ENCODE results near the gene NUDT16L1. TPM values are rescaled to one million over a fixed set of nuclear protein-coding genes. Genes with fewer than 3 reads are reported as not detected.

The NUDT16L1 gene
- polyA plus RNA-seq, 3 donors, result 40.0 to 62.7 (median 41.1) TPM

GRCh38 chr16:4700997-4701743 lies 7.8 kb downstream of the NUDT16L1 start:
- Mint-ChIP-seq H3K4me3 (no peak overlapping the region), H3K27me3 (ENCODE audit: low read depth in 3 of 3) (peaks cover 0 to 2% (median 0%) of the 10 kb centered on the region in 3 donors), H3K36me3 (peaks cover 41 to 85% of the 10 kb centered on the region in 2 donors), H3K4me1 (no peaks in the 10 kb centered on the region), H3K27ac (peak overlapping the region in 1 of 7 donors; percentile 18), H3K9me3 (no peaks in the 10 kb centered on the region)
- WGBS (ENCODE audit: insufficient coverage), result 90% methylated on average over 26 of the region's 33 CpGs
- Histone ChIP-seq H3K4me1 (ENCODE audit: control insufficient read depth in 1 of 2, insufficient read depth in 2 of 2, low read length in 2 of 2) (no peaks in the 10 kb centered on the region), H3K9ac (ENCODE audit: insufficient read depth, low read length, poor library complexity, severe bottlenecking) (no peak overlapping the region), H3K36me3 (replicated peaks in 1 of 2; ENCODE audit: control insufficient read depth in 1 of 2, insufficient read depth in 2 of 2, low read length in 2 of 2) (peaks cover 60 to 85% of the 10 kb centered on the region in 2 donors), H3K9me3 (replicated peaks in 1 of 2; ENCODE audit: control insufficient read depth in 1 of 2, insufficient read depth in 1 of 2, low read length in 2 of 2) (no peaks in the 10 kb centered on the region), H4K20me1 (ENCODE audit: insufficient read depth, low read length) (peaks cover under 1% of the 10 kb centered on the region), H3K79me2 (ENCODE audit: insufficient read depth, low read length) (no peaks in the 10 kb centered on the region), H3K27me3 (ENCODE audit: control insufficient read depth in 2 of 2, insufficient read depth in 2 of 2, low read length in 2 of 2) (no peaks in the 10 kb centered on the region), H3K4me2 (replicated peaks; ENCODE audit: extremely low read depth, low read length, poor library complexity, severe bottlenecking) (no peak overlapping the region), H3K4me3 (replicated peaks in 1 of 3; ENCODE audit: low read depth in 2 of 3, low read length in 3 of 3) (no peak overlapping the region), H3K27ac (ENCODE audit: low read depth in 1 of 2, low read length in 2 of 2) (no peak overlapping the region), H2AFZ (ENCODE audit: insufficient read depth, low read depth, low read length, poor library complexity, severe bottlenecking) (no peak overlapping the region)
- intact Hi-C loops (cut with micrococcal nuclease), result no loop called here
- TF ChIP-seq CTCF (IDR thresholded peaks at IDR 0.05), result no peak
- DNase-seq, result no peak

- no peaks in the 10 kb centered on the region for H3K9me3 Mint-ChIP-seq
- H3K79me2 ChIP-seq (ENCODE audit: insufficient read depth, low read length), result no peaks in the 10 kb centered on the region
- H3K27me3 Mint-ChIP-seq (ENCODE audit: low read depth in 3 of 3), result peaks cover 0 to 2% (median 0%) of the 10 kb centered on the region in 3 donors
- H3K4me2 ChIP-seq (replicated peaks; ENCODE audit: extremely low read depth, low read length, poor library complexity, severe bottlenecking), result no peak overlapping the region
- H3K36me3 Mint-ChIP-seq, result peaks cover 45 to 85% of the 10 kb centered on the region in 2 donors
- WGBS (ENCODE audit: insufficient coverage), result 97% methylated on average over 10 of the region's 17 CpGs
- no peaks in the 10 kb centered on the region for H3K9me3 ChIP-seq (replicated peaks in 1 of 2; ENCODE audit: control insufficient read depth in 1 of 2, insufficient read depth in 1 of 2, low read length in 2 of 2)
- H3K9ac ChIP-seq (ENCODE audit: insufficient read depth, low read length, poor library complexity, severe bottlenecking), result no peak overlapping the region
- DNase-seq, result no peak
- peaks cover 53 to 82% of the 10 kb centered on the region in 2 donors for H3K36me3 ChIP-seq (replicated peaks in 1 of 2; ENCODE audit: control insufficient read depth in 1 of 2, insufficient read depth in 2 of 2, low read length in 2 of 2)
- no peaks in the 10 kb centered on the region for H3K4me1 Mint-ChIP-seq
- no peak overlapping the region for H2AFZ ChIP-seq (ENCODE audit: insufficient read depth, low read depth, low read length, poor library complexity, severe bottlenecking)
- H3K4me3 ChIP-seq (replicated peaks in 1 of 3; ENCODE audit: low read depth in 2 of 3, low read length in 3 of 3), result no peak overlapping the region
- H3K27ac ChIP-seq (ENCODE audit: low read depth in 1 of 2, low read length in 2 of 2), result no peak overlapping the region
- TF ChIP-seq CTCF (IDR thresholded peaks at IDR 0.05), result no peak
- no peak overlapping the region for H3K4me3 Mint-ChIP-seq
- intact Hi-C loops (cut with micrococcal nuclease), result no loop called here
- H3K27me3 ChIP-seq (ENCODE audit: control insufficient read depth in 2 of 2, insufficient read depth in 2 of 2, low read length in 2 of 2), result no peaks in the 10 kb centered on the region
- no peaks in the 10 kb centered on the region for H4K20me1 ChIP-seq (ENCODE audit: insufficient read depth, low read length)
- no peak overlapping the region for H3K27ac Mint-ChIP-seq
- H3K4me1 ChIP-seq (ENCODE audit: control insufficient read depth in 1 of 2, insufficient read depth in 2 of 2, low read length in 2 of 2), result no peaks in the 10 kb centered on the region
These were observed 8.6 kb downstream of the NUDT16L1 start for GRCh38 chr16:4701791-4702465.
